T-cell (primary cell): ENCODE results near the gene INPP4B. TPM values are rescaled to one million over a fixed set of nuclear protein-coding genes. Genes with fewer than 3 reads are reported as not detected.
A peak's percentile ranks its signal among the peaks of the same experiment; 100 is the strongest.

Experiments used
- ATAC-seq, 4 experiments: fragments of 200-7000 bp in 3 of 4; fragments of 150-1000 bp in 1 of 4; cut with Tn5 transposase; replicated peaks in 1 of 4; 1 replicate in 3 of 4; 2 replicates in 1 of 4; pipeline ENCODE4 v1.10.0; 2021; ENCODE audit warnings: moderate library complexity in 3 of 4, mild to moderate bottlenecking in 2 of 4, moderate number of reproducible peaks in 1 of 4
- CTCF ChIA-PET, 2 donors: fragments of 300-600 bp; sonication (Branson Sonifier 250); formaldehyde crosslinking; loops; one replicate each; lab custom pipeline; 2022; ENCODE audit warnings: antibody characterized with exemption in 2 of 2; lab: Charles Lee
- POLR2A ChIA-PET, 2 donors: fragments of 300-600 bp; sonication (Branson Sonifier 250); formaldehyde crosslinking; loops; one replicate each; lab custom pipeline; 2022; ENCODE audit warnings: antibody characterized with exemption in 2 of 2; lab: Charles Lee
- DNase-seq, 35 experiments: peaks; one replicate each; pipeline versions ENCODE4 v3.0.0 to v3.0.0-alpha.2; 2013 to 2023
- H3K27ac ChIP-seq: one replicate; pipeline ENCODE4 v1.5.1; 2013; ENCODE audit warnings: low read length
- H3K27me3 ChIP-seq, 2 experiments: replicated peaks in 1 of 2; 1 replicate in 1 of 2; 2 replicates in 1 of 2; pipeline versions ENCODE4 v1.6.1 to v1.7.0; 2013; ENCODE audit warnings: low read length in 1 of 2, mixed read lengths in 1 of 2; ENCODE audit not compliant: control insufficient read depth in 2 of 2, insufficient read depth in 2 of 2; ENCODE audit errors: extremely low read depth in 1 of 2
- H3K36me3 ChIP-seq, 2 donors: 1 replicate in 1 of 2; 2 replicates in 1 of 2; pipeline versions ENCODE4 v1.6.1 to v1.7.0; 2013; ENCODE audit warnings: low read length in 1 of 2; ENCODE audit not compliant: control insufficient read depth in 2 of 2, insufficient read depth in 1 of 2; ENCODE audit errors: extremely low read depth in 1 of 2
- H3K4me1 ChIP-seq, 2 experiments: 1 replicate in 1 of 2; 2 replicates in 1 of 2; pipeline versions ENCODE4 v1.6.1 to v1.7.0; 2013; ENCODE audit warnings: low read length in 2 of 2, mixed read lengths in 1 of 2; ENCODE audit not compliant: insufficient read depth in 2 of 2, control insufficient read depth in 1 of 2; ENCODE audit errors: extremely low read depth in 1 of 2
- H3K4me3 ChIP-seq, 2 donors: 1 replicate in 1 of 2; 2 replicates in 1 of 2; pipeline versions ENCODE4 v1.5.1 to v1.7.0; 2013; ENCODE audit warnings: mild to moderate bottlenecking in 2 of 2, low read length in 1 of 2, moderate library complexity in 1 of 2; ENCODE audit not compliant: control insufficient read depth in 1 of 2; ENCODE audit errors: extremely low read depth in 1 of 2
- H3K9me3 ChIP-seq: 2 replicates; pipeline ENCODE4 v1.7.0; 2013
- H3K27ac Mint-ChIP-seq, 2 donors: one replicate each; pipeline ENCODE4 v1.8.0; 2020 to 2021; ENCODE audit warnings: mild to moderate bottlenecking in 2 of 2, mixed read lengths in 2 of 2
- H3K27me3 Mint-ChIP-seq, 2 donors: one replicate each; pipeline ENCODE4 v1.8.0; 2021 to 2022; ENCODE audit warnings: mixed read lengths in 2 of 2
- H3K36me3 Mint-ChIP-seq: one replicate; pipeline ENCODE4 v1.8.0; 2021; ENCODE audit warnings: mixed read lengths
- H3K4me1 Mint-ChIP-seq, 3 donors: one replicate each; pipeline ENCODE4 v1.8.0; 2020 to 2022; ENCODE audit warnings: mixed read lengths in 3 of 3, mild to moderate bottlenecking in 1 of 3
- H3K4me3 Mint-ChIP-seq, 3 donors: one replicate each; pipeline ENCODE4 v1.8.0; 2020 to 2022; ENCODE audit warnings: mild to moderate bottlenecking in 3 of 3, mixed read lengths in 3 of 3, moderate library complexity in 3 of 3
- H3K9me3 Mint-ChIP-seq, 3 donors: one replicate each; pipeline ENCODE4 v1.8.0; 2020 to 2022; ENCODE audit warnings: mixed read lengths in 3 of 3
- WGBS: methylation state at CpG from one replicate; pipeline ENCODE4 v1.1.5; 2013; ENCODE audit warnings: missing lambda C conversion rate; ENCODE audit not compliant: insufficient coverage; 5-methylcytosine and 5-hydroxymethylcytosine counted together
- total RNA-seq, 35 experiments: library from RNA in 6 of 35; stranded (reverse) in 6 of 35; fragments of 120-200 nt in 1 of 35; gene quantifications; one replicate each; pipeline versions ENCODE4 v1.2.1 to v1.2.4 and lab custom pipeline; 2013 to 2026

The INPP4B gene
- total RNA-seq, 5 donors from 2014 or later (not counting 1 experiment from before 2014, with no cell fraction given): 47.4 to 99.7 (median 71.3) TPM

DNA sequence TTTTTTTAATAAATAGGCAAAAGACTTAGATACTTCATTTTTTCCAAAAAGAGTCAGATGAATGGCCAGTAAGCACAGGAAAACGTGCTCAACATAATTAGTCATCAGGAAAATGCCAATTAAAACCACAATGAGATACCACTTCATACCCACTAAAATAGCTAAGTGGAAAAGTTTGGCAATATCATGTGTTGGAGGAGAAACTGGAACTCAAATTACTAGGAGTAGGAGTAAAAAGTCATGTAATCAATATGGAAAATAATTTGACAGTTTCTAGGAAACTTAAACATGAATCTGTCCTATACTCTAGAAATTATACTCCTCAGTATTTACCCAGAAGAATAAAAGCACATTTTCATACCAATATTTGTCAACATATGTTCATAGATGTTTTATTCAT is 449.8 kb downstream of the INPP4B start:
- no CpG with 5 or more reads among the region's 1 CpG for WGBS
- peaks cover 83 to 87% (median 83%) of the 10 kb centered on the region in 3 donors for H3K4me1 Mint-ChIP-seq
- Histone ChIP-seq H3K4me1 (peaks cover 2 to 19% of the 10 kb centered on the region in 2 experiments), H3K4me3 (no peak overlapping the region), H3K9me3 (no peaks in the 10 kb centered on the region), H3K36me3 (peaks cover 0 to 7% of the 10 kb centered on the region in 2 donors), H3K27ac (no peak overlapping the region), H3K27me3 (no peaks in the 10 kb centered on the region)
- H3K27me3 Mint-ChIP-seq: no peaks in the 10 kb centered on the region
- no peaks in the 10 kb centered on the region for H3K9me3 Mint-ChIP-seq
- ChIA-PET POLR2A (interaction anchor here in 1 of 2 donors (0.6 kb wide), 1 partner anchor 53 kb away, joined by 3 read pairs; no protein-coding TSS in a partner anchor), CTCF (no interaction called here)
- ATAC-seq (no peak), DNase-seq (no peak)
- H3K27ac Mint-ChIP-seq: peak overlapping the region; percentile 87 to 89
- H3K36me3 Mint-ChIP-seq: peaks cover 40% of the 10 kb centered on the region
- peak overlapping the region; percentile 50 to 66 (median 53) for H3K4me3 Mint-ChIP-seq

DNA sequence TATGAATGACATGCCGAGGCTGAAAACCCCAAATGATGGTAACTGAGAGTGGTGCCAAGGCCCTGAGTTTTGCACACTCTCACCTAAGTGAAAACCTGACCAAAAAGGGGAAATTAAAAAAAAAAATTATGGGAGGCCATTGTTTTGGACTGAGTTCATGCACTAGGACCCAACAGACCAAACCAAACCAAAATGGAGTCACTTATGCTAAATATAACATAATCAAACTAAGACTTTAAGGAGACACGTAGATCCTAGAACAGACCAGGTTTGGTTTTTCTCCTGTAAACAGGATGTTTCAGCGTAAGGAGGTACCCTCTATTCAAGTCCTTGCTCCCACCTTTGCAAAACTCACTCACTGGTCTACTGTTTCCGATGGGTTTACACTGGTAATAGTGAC is 453.0 kb downstream of the INPP4B start:
- H3K36me3 Mint-ChIP-seq: peaks cover 42% of the 10 kb centered on the region
- WGBS: 100% methylated on average over 1 of the region's 4 CpGs
- CTCF ChIA-PET: no interaction called here
- Histone ChIP-seq H3K36me3 (peaks cover 0 to 7% of the 10 kb centered on the region in 2 donors), H3K9me3 (no peaks in the 10 kb centered on the region), H3K4me3 (no peak overlapping the region), H3K4me1 (peaks cover 3 to 19% of the 10 kb centered on the region in 2 experiments), H3K27ac (no peak overlapping the region), H3K27me3 (no peaks in the 10 kb centered on the region)
- peaks cover 73 to 90% (median 80%) of the 10 kb centered on the region in 3 donors for H3K4me1 Mint-ChIP-seq
- peak overlapping the region; percentile 25 to 84 for H3K27ac Mint-ChIP-seq
- H3K4me3 Mint-ChIP-seq: peak overlapping the region in 1 of 3 donors; percentile 24
- ATAC-seq (no peak), DNase-seq (no peak)
- H3K27me3 Mint-ChIP-seq: no peaks in the 10 kb centered on the region
- H3K9me3 Mint-ChIP-seq: no peaks in the 10 kb centered on the region
- POLR2A ChIA-PET: no interaction called here

DNA sequence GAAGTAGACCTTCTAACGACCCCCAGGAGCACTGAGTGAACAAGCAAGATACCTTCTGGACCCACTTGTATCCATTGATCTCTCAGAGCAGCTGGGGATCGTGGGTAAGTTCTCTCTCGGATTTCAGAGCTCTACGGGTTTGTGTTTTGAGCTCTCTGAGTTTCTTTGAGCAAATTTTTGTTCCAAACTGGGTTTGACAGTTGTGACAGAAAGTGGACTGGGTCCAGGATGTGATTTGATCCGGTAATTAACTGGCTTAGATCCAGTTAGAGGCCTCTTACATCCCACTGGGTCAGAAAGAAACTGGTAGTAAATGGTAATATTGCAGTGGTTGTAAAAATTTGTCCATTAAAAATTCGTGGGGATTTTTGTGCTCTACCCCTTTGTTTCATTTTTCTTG is 459.2 kb downstream of the INPP4B start:
- peaks cover 60 to 83% (median 63%) of the 10 kb centered on the region in 3 donors for H3K4me1 Mint-ChIP-seq
- no peaks in the 10 kb centered on the region for H3K9me3 ChIP-seq
- no peaks in the 10 kb centered on the region for H3K27me3 ChIP-seq
- H3K36me3 Mint-ChIP-seq: peaks cover 44% of the 10 kb centered on the region
- CTCF ChIA-PET: interaction anchor here (0.6 to 1.0 kb wide), 2 partner anchors 87 to 180 kb away, joined by 3 read pairs; no protein-coding TSS in a partner anchor
- DNase-seq (no peak), ATAC-seq (peak in 1 of 4 experiments; percentile 8)
- peak overlapping the region; percentile 42 for H3K27ac ChIP-seq
- no peaks in the 10 kb centered on the region for H3K27me3 Mint-ChIP-seq
- H3K4me3 Mint-ChIP-seq: peak overlapping the region in 2 of 3 donors; percentile 58 to 75
- H3K4me3 ChIP-seq: no peak overlapping the region
- WGBS: 72% methylated on average over 4 of the region's 6 CpGs
- POLR2A ChIA-PET: interaction anchor here (0.6 to 0.7 kb wide), 3 partner anchors 9 to 144 kb away, joined by 3 to 10 read pairs (median 4); no protein-coding TSS in a partner anchor
- H3K9me3 Mint-ChIP-seq: no peaks in the 10 kb centered on the region
- H3K4me1 ChIP-seq: peaks cover 3 to 8% of the 10 kb centered on the region in 2 experiments
- no peaks in the 10 kb centered on the region for H3K36me3 ChIP-seq
- H3K27ac Mint-ChIP-seq: peak overlapping the region; percentile 82 to 91

DNA sequence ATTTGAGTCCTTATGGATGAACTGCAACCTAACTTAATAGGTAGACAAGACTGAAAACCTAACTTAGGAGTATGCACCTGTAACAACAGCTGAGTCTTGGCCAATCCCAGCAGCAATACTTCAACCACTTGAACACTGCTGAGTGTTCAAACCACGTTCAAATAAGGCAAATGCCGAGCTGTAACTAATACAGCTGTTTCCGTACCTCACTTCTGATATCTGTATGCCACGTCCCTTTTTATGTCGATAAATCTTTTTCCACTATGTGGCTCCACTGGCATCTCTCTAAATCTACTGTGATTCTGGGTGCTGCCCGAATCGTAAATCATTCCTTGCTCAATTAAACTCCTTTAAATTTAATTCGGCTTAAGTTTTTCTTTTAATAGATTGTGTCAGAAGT is 459.7 kb downstream of the INPP4B start:
- Histone ChIP-seq H3K4me1 (peaks cover 3 to 8% of the 10 kb centered on the region in 2 experiments), H3K4me3 (no peak overlapping the region), H3K9me3 (no peaks in the 10 kb centered on the region), H3K27ac (peak overlapping the region; percentile 42), H3K36me3 (no peaks in the 10 kb centered on the region), H3K27me3 (no peaks in the 10 kb centered on the region)
- Mint-ChIP-seq H3K4me3 (peak overlapping the region in 2 of 3 donors; percentile 58 to 75), H3K27ac (peak overlapping the region; percentile 82 to 91), H3K9me3 (no peaks in the 10 kb centered on the region), H3K4me1 (peaks cover 59 to 79% (median 67%) of the 10 kb centered on the region in 3 donors), H3K27me3 (no peaks in the 10 kb centered on the region), H3K36me3 (peaks cover 44% of the 10 kb centered on the region)
- ATAC-seq (peak; percentile 19 to 59 (median 42)), DNase-seq (no peak)
- ChIA-PET CTCF (interaction anchor here in 1 of 2 donors (1.0 kb wide), 1 partner anchor 180 kb away, joined by 3 read pairs; no protein-coding TSS in a partner anchor), POLR2A (interaction anchor here (0.6 to 1.0 kb wide), 2 partner anchors 27 to 144 kb away, joined by 3 read pairs; no protein-coding TSS in a partner anchor)
- 74% methylated on average over 5 of the region's 8 CpGs for WGBS

DNA sequence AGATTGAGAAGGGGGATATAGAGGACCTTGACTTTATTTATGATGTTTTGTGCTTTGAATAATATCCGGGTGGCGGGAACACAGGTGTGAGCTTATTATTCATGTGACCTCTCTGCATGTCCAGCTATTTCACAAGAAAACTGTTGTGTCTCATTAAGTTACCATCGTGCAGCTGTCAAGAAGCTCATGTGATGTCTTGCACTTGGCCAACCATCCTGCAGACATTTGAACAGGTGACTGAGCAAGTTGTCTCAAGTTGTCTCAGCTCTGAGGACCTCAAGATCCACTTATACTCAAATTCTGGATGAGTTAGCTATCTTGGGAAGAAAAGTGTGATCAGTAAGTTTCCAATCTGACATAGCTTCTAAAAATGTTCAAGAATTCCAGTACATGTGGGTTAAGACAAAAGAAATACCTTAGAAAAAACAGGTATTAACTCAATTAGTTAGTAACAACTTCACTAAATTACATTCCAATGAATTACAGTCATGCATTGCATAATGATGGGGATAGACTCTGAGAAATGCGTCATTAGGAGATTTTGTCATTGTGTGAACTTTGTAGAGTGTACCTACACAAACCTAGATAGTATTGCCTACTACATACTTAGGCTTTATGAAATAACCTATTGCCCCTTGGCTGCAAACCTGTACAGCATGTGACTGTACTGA is 462.2 kb downstream of the INPP4B start:
- POLR2A ChIA-PET: interaction anchor here (0.6 to 1.6 kb wide), 5 partner anchors 24 to 352 kb away, joined by 3 to 5 read pairs (median 3); no protein-coding TSS in a partner anchor
- H3K27ac ChIP-seq: peak overlapping the region; percentile 4

DNA sequence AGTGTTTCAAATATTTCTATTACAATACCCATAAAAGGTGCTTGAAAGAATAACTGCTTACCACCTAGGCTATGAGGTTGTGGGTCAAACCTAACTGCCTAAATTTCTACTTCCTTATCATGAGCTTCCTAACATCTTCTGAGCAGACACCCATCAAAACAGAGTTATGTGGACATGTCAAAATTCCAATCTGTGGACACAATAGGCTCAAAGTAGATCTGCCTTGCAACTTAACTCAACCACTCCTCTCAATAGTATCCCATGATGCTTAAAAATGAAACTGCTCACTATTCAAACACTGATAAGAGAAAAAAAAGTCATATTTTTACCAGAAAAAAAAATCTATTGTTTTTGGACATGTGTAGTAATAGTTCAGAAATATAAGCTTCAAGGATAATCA is 462.7 kb downstream of the INPP4B start:
- no peaks in the 10 kb centered on the region for H3K27me3 Mint-ChIP-seq
- H3K4me1 Mint-ChIP-seq: peaks cover 67 to 82% (median 73%) of the 10 kb centered on the region in 3 donors
- H3K27me3 ChIP-seq: no peaks in the 10 kb centered on the region
- ChIA-PET POLR2A (interaction anchor here (0.6 to 1.6 kb wide), 6 partner anchors 9 to 352 kb away, joined by 3 to 5 read pairs (median 3); no protein-coding TSS in a partner anchor), CTCF (interaction anchor here in 1 of 2 donors (0.7 to 1.8 kb wide), 4 partner anchors 17 to 131 kb away, joined by 3 to 10 read pairs (median 3); no protein-coding TSS in a partner anchor)
- H3K4me1 ChIP-seq: peaks cover under 1 to 5% of the 10 kb centered on the region in 2 experiments
- no peak overlapping the region for H3K4me3 ChIP-seq
- no peaks in the 10 kb centered on the region for H3K36me3 ChIP-seq
- H3K36me3 Mint-ChIP-seq: peaks cover 41% of the 10 kb centered on the region
- H3K27ac Mint-ChIP-seq: peak overlapping the region; percentile 79 to 88
- no peak overlapping the region for H3K27ac ChIP-seq
- H3K9me3 Mint-ChIP-seq: no peaks in the 10 kb centered on the region
- ATAC-seq: no peak
- no peak for DNase-seq
- no peaks in the 10 kb centered on the region for H3K9me3 ChIP-seq
- peak overlapping the region in 1 of 3 donors; percentile 29 for H3K4me3 Mint-ChIP-seq

More for the DNA sequence above, 462.2 kb downstream of the INPP4B start:
- Mint-ChIP-seq H3K36me3 (peaks cover 44% of the 10 kb centered on the region), H3K4me3 (peak overlapping the region in 1 of 3 donors; percentile 29), H3K4me1 (peaks cover 70 to 82% (median 74%) of the 10 kb centered on the region in 3 donors), H3K27ac (peak overlapping the region; percentile 79 to 88), H3K9me3 (no peaks in the 10 kb centered on the region), H3K27me3 (no peaks in the 10 kb centered on the region)
- CTCF ChIA-PET: interaction anchor here in 1 of 2 donors (0.7 to 1.8 kb wide), 3 partner anchors 16 to 130 kb away, joined by 3 to 10 read pairs (median 3); no protein-coding TSS in a partner anchor
- no peaks in the 10 kb centered on the region for H3K9me3 ChIP-seq
- H3K4me3 ChIP-seq: no peak overlapping the region
- peaks cover 3 to 7% of the 10 kb centered on the region in 2 experiments for H3K4me1 ChIP-seq
- no peaks in the 10 kb centered on the region for H3K27me3 ChIP-seq
- H3K36me3 ChIP-seq: no peaks in the 10 kb centered on the region
- ATAC-seq: no peak
- 100% methylated on average over 2 of the region's 4 CpGs for WGBS
- no peak for DNase-seq
